Muscle of arm (tissue), 12 donors: ENCODE results near the gene SPECC1L. TPM values are rescaled to one million over a fixed set of nuclear protein-coding genes. Genes with fewer than 3 reads are reported as not detected.
"Not testable (repeated sequence)": the region's sequence is repeated elsewhere in the genome, so short reads cannot be mapped to it uniquely, and the experiment has no call there.

Source experiments
- DNase-seq: peaks from one replicate; pipeline ENCODE4 v3.0.0-alpha.2; 2013
- polyA plus RNA-seq, 12 donors: library from polyadenylated mRNA; unstranded; fragments of 120-200 nt; gene quantifications; one replicate each; pipeline ENCODE4 v1.2.1, GENCODE V29; 2013; ENCODE audit not compliant: insufficient read length in 12 of 12

SPECC1L gene
- polyA plus RNA-seq, 12 donors: 26.3 to 52.4 (median 29.6) TPM; not detected in 1

- DNase-seq: peak; percentile 34
Measured at GRCh38 chr22:24244144-24244787, 26.4 kb upstream of the SPECC1L start.

GRCh38 chr22:24245030-24245431 is 25.6 kb upstream of the SPECC1L start, which contains the start of gene GGT5:
Gene GGT5, minus strand, starts transcription at chr22:24245082. Its CDS starts 357 bp downstream, at chr22:24244725.
- not testable (repeated sequence) for DNase-seq

- peak; percentile 63 for DNase-seq
Measured at GRCh38 chr22:24245584-24246561, 24.8 kb upstream of the SPECC1L start.

- DNase-seq: no peak
Measured at GRCh38 chr22:24247011-24247507, 23.6 kb upstream of the SPECC1L start.

GRCh38 chr22:24247564-24248344 is 22.9 kb upstream of the SPECC1L start:
- DNase-seq: peak; percentile 80

- DNase-seq: not testable (repeated sequence)
Measured at GRCh38 chr22:24248611-24249010, 22.0 kb upstream of the SPECC1L start.

- not testable (repeated sequence) for DNase-seq
Measured at GRCh38 chr22:24249413-24249812, 21.2 kb upstream of the SPECC1L start.

GRCh38 chr22:24251286-24251685 is 19.3 kb upstream of the SPECC1L start:
- not testable (repeated sequence) for DNase-seq

- not testable (repeated sequence) for DNase-seq
Measured at GRCh38 chr22:24253126-24253525, 17.5 kb upstream of the SPECC1L start.

GRCh38 chr22:24256136-24256535 is 14.5 kb upstream of the SPECC1L start:
- DNase-seq: not testable (repeated sequence)

GRCh38 chr22:24256736-24257135 is 13.9 kb upstream of the SPECC1L start:
- not testable (repeated sequence) for DNase-seq

- DNase-seq: peak; percentile 66
Measured at GRCh38 chr22:24259459-24259858, 11.2 kb upstream of the SPECC1L start.

- not testable (repeated sequence) for DNase-seq
Measured at GRCh38 chr22:24262185-24262749, 8.4 kb upstream of the SPECC1L start.

GRCh38 chr22:24263479-24263878 is 7.2 kb upstream of the SPECC1L start:
- not testable (repeated sequence) for DNase-seq

- DNase-seq: not testable (repeated sequence)
Measured at GRCh38 chr22:24264329-24264896, 6.2 kb upstream of the SPECC1L start.

- no peak for DNase-seq
Measured at GRCh38 chr22:24265734-24266133, 4.9 kb upstream of the SPECC1L start.

- not testable (repeated sequence) for DNase-seq
Measured at GRCh38 chr22:24266495-24266894, 4.1 kb upstream of the SPECC1L start.

- no peak for DNase-seq
Measured at GRCh38 chr22:24271386-24271854, 789 bp downstream of the SPECC1L start.

- DNase-seq: not testable (repeated sequence)
Measured at GRCh38 chr22:24273031-24273430, 2.4 kb downstream of the SPECC1L start.

- not testable (repeated sequence) for DNase-seq
Measured at GRCh38 chr22:24273906-24274305, 3.3 kb downstream of the SPECC1L start.
